Right ventricle myocardium superior (tissue), 1 donor: Measurements from ENCODE around the gene PTTG2. TPM values are rescaled to one million over a fixed set of nuclear protein-coding genes. Genes with fewer than 3 reads are reported as not detected.

ENCODE experiments used
- ATAC-seq: fragments of 200-7000 bp; cut with Tn5 transposase; one replicate; pipeline ENCODE4 v1.9.1; 2020; ENCODE audit warnings: mild to moderate bottlenecking; ENCODE audit not compliant: poor library complexity
- DNase-seq: peaks from one replicate; pipeline ENCODE4 v3.0.0-alpha.2; 2020
- intact Hi-C: fragments of 100-400 bp; cut with DNase I; formaldehyde crosslinking; loops from one replicate; pipeline ENCODE4 v1.11.2; 2022
- total RNA-seq: library from RNA; stranded (reverse); fragmentation: NEBNext Ultra II Directional; extraction: Animal tissue kit (Norgen Biotek cat#: 25700); gene quantifications from one replicate; pipeline ENCODE4 v1.2.1, GENCODE V29; 2021
- donor health status: DM: no; HTN: yes; CAD: no; lungs with severe emphysema.

PTTG2 gene
- total RNA-seq, 1 donor from 2014 or later, result 0.67 TPM

- intact Hi-C loops, result no loop called here
- DNase-seq, result no peak
- ATAC-seq, result no peak
Measured at GRCh38 chr4:37980246-37980645, 20.0 kb downstream of the PTTG2 start.

DNA sequence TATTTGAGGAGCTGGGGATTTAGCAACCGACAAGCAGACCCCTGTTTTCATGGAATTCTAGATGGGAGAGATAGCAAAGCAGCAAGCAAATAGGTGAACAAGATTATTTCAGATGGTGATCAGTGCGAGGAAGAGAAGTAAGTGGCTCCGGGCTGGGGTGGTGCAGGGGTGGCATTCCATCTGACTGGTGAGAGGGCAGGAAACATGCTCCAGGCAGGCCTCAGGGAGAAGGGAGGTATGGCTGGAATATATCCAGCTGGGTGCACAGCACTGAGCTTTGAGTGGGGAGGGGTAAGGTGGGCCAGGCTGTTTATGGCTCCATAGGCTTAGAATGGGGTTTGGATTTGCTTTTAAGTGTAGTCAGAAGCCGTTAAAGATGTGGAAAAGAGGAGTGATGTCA lies 21.2 kb downstream of the PTTG2 start:
- ATAC-seq, result no peak
- no peak for DNase-seq
- intact Hi-C loops, result no loop called here

- intact Hi-C loops, result no loop called here
- ATAC-seq, result peak; percentile 36
- no peak for DNase-seq
Measured at GRCh38 chr4:37981844-37982720, 21.9 kb downstream of the PTTG2 start.

- ATAC-seq (no peak), DNase-seq (no peak)
- intact Hi-C loops, result no loop called here
Measured at GRCh38 chr4:37982736-37983135, 22.5 kb downstream of the PTTG2 start.

- intact Hi-C loops, result no loop called here
- no peak for DNase-seq
- ATAC-seq, result no peak
Measured at GRCh38 chr4:37983951-37984350, 23.8 kb downstream of the PTTG2 start.

GRCh38 chr4:37985730-37986275 lies 25.6 kb downstream of the PTTG2 start:
- intact Hi-C loops, result no loop called here
- DNase-seq, result no peak
- no peak for ATAC-seq

GRCh38 chr4:37988670-37989069 lies 28.5 kb downstream of the PTTG2 start:
- ATAC-seq (no peak), DNase-seq (no peak)
- intact Hi-C loops, result no loop called here

- DNase-seq (no peak), ATAC-seq (peak; percentile 45)
- intact Hi-C loops, result no loop called here
Measured at GRCh38 chr4:37989398-37990260, 29.4 kb downstream of the PTTG2 start.

DNA sequence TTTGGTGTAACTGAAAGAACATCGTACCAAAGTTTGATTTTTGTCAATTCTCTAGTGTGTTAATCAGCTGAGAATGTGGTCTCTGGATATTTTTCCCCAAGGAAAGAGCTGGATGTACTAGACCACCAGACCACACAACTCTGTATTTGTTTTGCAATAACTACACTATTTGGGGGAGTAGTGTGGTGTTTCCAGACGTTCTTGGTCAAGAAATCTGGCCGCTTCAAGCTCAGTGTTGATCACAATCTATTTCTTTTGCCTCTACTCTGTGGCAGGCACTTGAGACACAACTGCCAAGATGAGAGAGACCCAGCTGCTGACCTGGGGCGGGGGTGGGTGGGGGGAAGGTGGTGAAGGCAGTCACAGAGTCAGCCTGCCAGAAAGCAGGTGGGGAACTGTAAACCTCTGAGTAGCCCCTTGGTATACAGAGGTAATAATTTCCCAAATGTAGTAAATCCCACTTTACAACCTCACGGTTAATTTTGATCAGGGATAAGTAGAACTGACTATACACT lies 30.6 kb downstream of the PTTG2 start:
- DNase-seq (no peak), ATAC-seq (no peak)
- intact Hi-C loops, result no loop called here

GRCh38 chr4:37991623-37992410 lies 31.6 kb downstream of the PTTG2 start:
- no peak for ATAC-seq
- intact Hi-C loops, result no loop called here

GRCh38 chr4:37993806-37994205 lies 33.6 kb downstream of the PTTG2 start:
- DNase-seq (no peak), ATAC-seq (no peak)
- intact Hi-C loops, result no loop called here

More at GRCh38 chr4:37991623-37992410, 31.6 kb downstream of the PTTG2 start:
- DNase-seq, result no peak

- intact Hi-C loops, result no loop called here
- ATAC-seq (no peak), DNase-seq (no peak)
Measured at GRCh38 chr4:37994569-37994968, 34.4 kb downstream of the PTTG2 start.

DNA sequence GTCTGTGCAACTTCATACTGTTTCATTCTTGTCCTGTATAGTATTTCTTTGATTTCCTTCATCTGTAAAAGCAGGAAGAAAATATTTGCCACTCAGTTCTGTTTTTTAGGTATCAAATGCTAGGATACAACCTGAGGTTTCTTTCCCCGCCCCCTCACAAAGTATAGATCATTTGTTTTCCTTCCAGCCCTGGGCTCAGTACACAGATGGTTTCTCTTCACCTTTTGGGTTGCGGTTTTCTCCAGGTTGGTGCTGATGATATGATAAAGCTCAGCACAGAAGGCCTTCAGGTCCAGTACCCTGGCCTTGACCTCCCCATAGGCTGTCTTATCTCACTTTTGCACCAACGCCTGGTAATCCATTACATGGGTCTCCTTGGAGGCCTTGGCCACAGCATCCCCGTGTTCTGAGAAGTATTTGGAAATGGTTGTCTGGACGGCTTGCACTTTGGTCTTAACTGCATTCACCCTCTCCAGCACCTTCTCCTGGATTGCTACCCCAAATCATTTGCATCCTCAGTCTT lies 35.2 kb downstream of the PTTG2 start:
- no peak for DNase-seq
- intact Hi-C loops, result no loop called here
- ATAC-seq, result no peak

DNA sequence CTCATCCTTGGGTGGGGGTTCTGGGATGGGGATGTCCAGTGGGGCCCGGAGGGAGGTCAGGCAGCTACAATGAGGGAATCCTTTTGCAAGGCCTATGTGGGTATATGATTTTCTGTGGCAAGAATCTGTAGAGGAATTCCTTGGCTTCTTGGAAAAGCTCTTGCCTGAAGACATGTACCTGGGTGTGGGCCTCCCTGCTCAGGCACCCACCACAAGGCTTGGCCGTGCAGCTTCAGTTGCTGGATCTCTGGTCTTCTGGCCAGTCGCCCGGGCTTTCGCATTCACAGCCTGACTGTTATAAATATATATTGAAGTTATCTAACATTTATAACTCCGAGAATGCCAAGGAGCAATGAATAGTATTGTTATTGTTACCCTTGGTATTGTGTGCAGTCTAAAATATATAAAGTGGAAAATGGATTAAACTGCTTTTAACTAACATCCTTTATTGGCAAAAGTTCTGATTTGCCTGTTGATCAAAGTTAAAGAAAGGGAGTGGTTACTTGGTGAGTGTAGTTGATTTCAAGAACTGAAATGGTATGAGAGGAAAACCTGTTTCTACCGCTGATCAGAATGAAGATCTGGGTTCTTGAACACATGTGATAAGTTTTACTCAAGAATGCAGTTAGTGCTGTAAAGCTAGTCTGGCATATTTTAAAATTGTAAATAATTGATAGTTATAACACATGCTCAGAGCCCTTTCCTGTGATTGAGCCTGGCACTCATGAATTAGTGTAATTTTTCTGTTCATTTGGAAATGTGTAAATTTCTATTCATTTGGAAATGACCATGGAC lies 36.0 kb downstream of the PTTG2 start:
- ATAC-seq (peak; percentile 72), DNase-seq (peak; percentile 71)
- intact Hi-C loops, result no loop called here

- intact Hi-C loops, result no loop called here
- ATAC-seq (no peak), DNase-seq (no peak)
Measured at GRCh38 chr4:37998226-37998625, 38.0 kb downstream of the PTTG2 start.

DNA sequence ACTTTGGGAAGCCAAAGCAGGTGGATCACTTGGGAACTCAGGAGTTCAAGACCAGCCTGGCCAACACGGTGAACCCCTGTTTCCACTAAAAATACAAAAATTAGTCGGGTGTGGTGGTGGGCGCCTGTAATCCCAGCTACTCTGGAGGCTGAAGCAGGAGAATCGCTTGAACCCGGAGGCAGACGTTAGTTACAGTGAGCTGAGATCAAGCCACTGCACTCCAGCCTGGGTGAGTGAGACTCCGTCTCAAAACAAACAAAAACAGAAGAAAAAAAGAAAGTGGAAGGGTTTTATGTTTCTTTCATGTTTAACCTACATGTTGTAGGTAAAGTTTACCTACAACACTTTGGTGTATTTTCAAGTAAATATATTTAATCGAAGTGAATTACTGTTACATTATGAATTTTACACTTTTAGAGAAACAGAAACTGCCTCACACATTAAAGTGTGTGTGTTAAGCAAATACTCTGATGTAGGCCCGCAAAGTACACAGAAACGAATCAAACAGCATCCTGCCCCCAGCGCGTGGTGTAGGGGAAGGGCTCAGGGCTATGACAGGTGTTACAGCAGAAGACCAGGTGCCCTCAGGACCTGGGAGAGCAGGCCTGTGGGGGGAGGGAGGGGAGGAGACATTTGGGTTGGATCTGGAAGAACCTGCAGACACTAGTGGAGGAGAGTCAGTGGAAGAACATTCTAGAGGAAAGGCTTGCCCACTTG lies 39.0 kb downstream of the PTTG2 start:
- DNase-seq (no peak), ATAC-seq (no peak)
- intact Hi-C loops, result no loop called here

- intact Hi-C loops, result no loop called here
- no peak for DNase-seq
- ATAC-seq, result no peak
Measured at GRCh38 chr4:37999965-38000364, 39.8 kb downstream of the PTTG2 start.
